Mesenchymal stem cell (in vitro differentiated cells and primary cell): Measurements from ENCODE around the gene SLC25A48.

Experiments
- DNase-seq: peaks from one replicate; pipeline ENCODE4 v3.0.0-alpha.2; 2013
- H2AFZ ChIP-seq: one replicate; pipeline ENCODE4 v1.6.1; 2013; ENCODE audit warnings: low read depth, mild to moderate bottlenecking, control low read depth, inconsistent platforms, low read length, moderate library complexity
- H2AK5ac ChIP-seq: 2 replicates; pipeline ENCODE4 v1.6.1; 2013; ENCODE audit warnings: low read length, moderate library complexity, mild to moderate bottlenecking, inconsistent platforms; ENCODE audit not compliant: severe bottlenecking
- H2BK120ac ChIP-seq: one replicate; pipeline ENCODE4 v1.6.1; 2013; ENCODE audit warnings: low read depth, mild to moderate bottlenecking, inconsistent platforms, low read length, moderate library complexity
- H2BK12ac ChIP-seq, 2 experiments: one replicate each; pipeline ENCODE4 v1.6.1; 2013; ENCODE audit warnings: inconsistent platforms in 2 of 2, low read length in 2 of 2, mild to moderate bottlenecking in 2 of 2, moderate library complexity in 2 of 2, control low read depth in 1 of 2
- H2BK15ac ChIP-seq: one replicate; pipeline ENCODE4 v1.6.1; 2013; ENCODE audit warnings: mild to moderate bottlenecking, low read depth, inconsistent platforms; ENCODE audit not compliant: poor library complexity, severe bottlenecking
- H2BK5ac ChIP-seq: 2 replicates; pipeline ENCODE4 v1.6.1; 2013; ENCODE audit warnings: low read depth, mild to moderate bottlenecking, low read length, control low read depth, inconsistent platforms; ENCODE audit not compliant: poor library complexity, severe bottlenecking
- H3K14ac ChIP-seq, 2 experiments: one replicate each; pipeline ENCODE4 v1.6.1; 2013; ENCODE audit warnings: inconsistent platforms in 2 of 2, low read length in 2 of 2, control low read depth in 1 of 2, mild to moderate bottlenecking in 1 of 2, moderate library complexity in 1 of 2
- H3K18ac ChIP-seq, 2 experiments: one replicate each; pipeline ENCODE4 v1.6.1; 2013; ENCODE audit warnings: inconsistent platforms in 2 of 2, low read length in 2 of 2, control low read depth in 1 of 2, low read depth in 1 of 2, mild to moderate bottlenecking in 1 of 2
- H3K23ac ChIP-seq, 2 experiments: one replicate each; pipeline ENCODE4 v1.6.1; 2013; ENCODE audit warnings: inconsistent platforms in 2 of 2, low read length in 2 of 2, mild to moderate bottlenecking in 2 of 2, moderate library complexity in 2 of 2, control low read depth in 1 of 2
- H3K27ac ChIP-seq: 2 replicates; pipeline ENCODE4 v1.5.1; 2013; ENCODE audit warnings: mild to moderate bottlenecking, moderate library complexity, low read length, control low read depth, inconsistent platforms; ENCODE audit not compliant: poor library complexity, severe bottlenecking
- H3K27me3 ChIP-seq, 2 experiments: 2 replicates each; pipeline versions ENCODE4 v1.6.1 to v1.7.0; 2013; ENCODE audit warnings: low read length in 2 of 2, mild to moderate bottlenecking in 2 of 2, moderate library complexity in 2 of 2, control low read depth in 1 of 2, inconsistent platforms in 1 of 2; ENCODE audit not compliant: control insufficient read depth in 1 of 2, insufficient read depth in 1 of 2
- H3K36me3 ChIP-seq, 2 experiments: 2 replicates each; pipeline versions ENCODE4 v1.6.1 to v1.7.0; 2013; ENCODE audit warnings: low read length in 2 of 2, control low read depth in 1 of 2, inconsistent platforms in 1 of 2, low read depth in 1 of 2, mild to moderate bottlenecking in 1 of 2; ENCODE audit not compliant: insufficient read depth in 2 of 2, control insufficient read depth in 1 of 2
- H3K4ac ChIP-seq, 2 experiments: one replicate each; pipeline ENCODE4 v1.6.1; 2013; ENCODE audit warnings: inconsistent platforms in 2 of 2, low read length in 2 of 2, mild to moderate bottlenecking in 2 of 2, moderate library complexity in 2 of 2, control low read depth in 1 of 2, low read depth in 1 of 2
- H3K4me1 ChIP-seq: 2 replicates; pipeline ENCODE4 v1.6.1; 2013; ENCODE audit warnings: low read depth, low read length, control low read depth; ENCODE audit not compliant: control insufficient read depth, insufficient read depth
- H3K4me2 ChIP-seq: 2 replicates; pipeline ENCODE4 v1.6.1; 2013; ENCODE audit warnings: low read length, mild to moderate bottlenecking, inconsistent platforms; ENCODE audit not compliant: poor library complexity, severe bottlenecking
- H3K4me3 ChIP-seq, 2 experiments: 2 replicates each; pipeline versions ENCODE4 v1.5.1 to v1.7.0; 2013; ENCODE audit warnings: low read length in 2 of 2, mild to moderate bottlenecking in 2 of 2, control low read depth in 1 of 2, low read depth in 1 of 2; ENCODE audit not compliant: insufficient read depth in 1 of 2
- H3K79me1 ChIP-seq: replicated peaks from 2 replicates; pipeline ENCODE4 v1.6.1; 2013; ENCODE audit warnings: mild to moderate bottlenecking, control low read depth, low read length, inconsistent platforms; ENCODE audit not compliant: poor library complexity, severe bottlenecking
- H3K9ac ChIP-seq: 2 replicates; pipeline ENCODE4 v1.7.0; 2013; ENCODE audit warnings: mild to moderate bottlenecking, low read length, moderate library complexity
- H3K9me3 ChIP-seq: 2 replicates; pipeline ENCODE4 v1.7.0; 2013; ENCODE audit warnings: mild to moderate bottlenecking, low read length; ENCODE audit not compliant: control insufficient read depth
- H4K8ac ChIP-seq: one replicate; pipeline ENCODE4 v1.6.1; 2013; ENCODE audit warnings: inconsistent platforms, mild to moderate bottlenecking, low read length, moderate library complexity
- H4K91ac ChIP-seq: one replicate; pipeline ENCODE4 v1.6.1; 2013; ENCODE audit warnings: mild to moderate bottlenecking, low read length, inconsistent platforms
- WGBS: methylation state at CpG from one replicate; pipeline ENCODE4 v1.1.7; 2013; ENCODE audit warnings: mixed read lengths; 5-methylcytosine and 5-hydroxymethylcytosine counted together

SLC25A48 gene

DNA sequence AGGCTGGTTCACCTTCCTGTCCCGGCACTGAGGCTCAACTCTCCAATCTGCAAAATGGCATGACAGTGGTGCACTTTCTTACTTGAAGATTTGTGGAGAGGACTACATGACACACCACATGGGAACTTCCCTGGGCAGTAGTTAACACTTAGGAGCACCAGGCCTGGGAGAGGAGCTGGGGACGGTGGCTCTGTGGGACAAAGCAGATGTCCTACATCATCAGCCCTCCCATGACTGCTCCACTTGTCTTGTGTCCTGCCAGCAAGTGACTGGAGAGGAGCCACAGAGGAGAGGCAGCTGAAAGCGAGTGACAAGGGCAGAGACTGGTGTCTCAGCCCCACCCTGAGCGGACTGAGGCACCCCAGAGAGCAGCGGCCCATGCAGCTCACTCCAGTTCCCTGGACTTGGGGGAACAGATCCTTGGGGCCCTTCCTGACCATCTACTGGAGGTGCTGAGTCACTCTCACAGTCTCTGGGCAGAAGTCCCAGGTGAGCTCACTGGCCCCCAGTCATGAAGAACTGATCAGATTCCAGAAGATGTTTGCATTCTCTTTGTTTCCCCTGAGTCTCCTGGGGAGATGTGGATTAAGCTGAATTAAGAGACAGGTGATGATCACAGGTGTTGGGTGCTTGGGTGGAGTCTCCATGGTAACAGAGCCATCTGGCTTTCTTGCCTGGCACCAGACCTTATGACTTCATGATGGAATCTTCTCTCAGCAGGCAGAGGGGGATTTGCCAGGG lies 13.2 kb upstream of the SLC25A48 start:
- no peaks in the 10 kb centered on the region for H3K4me1 ChIP-seq
- no peaks in the 10 kb centered on the region for H3K36me3 ChIP-seq
- no peak overlapping the region for H4K8ac ChIP-seq
- no peak overlapping the region for H3K18ac ChIP-seq
- H4K91ac ChIP-seq: no peak overlapping the region
- no peak overlapping the region for H2BK5ac ChIP-seq
- peaks cover 12 to 29% of the 10 kb centered on the region in 2 experiments for H3K27me3 ChIP-seq
- 71% methylated on average over 5 of the region's 5 CpGs for WGBS
- no peak overlapping the region for H3K14ac ChIP-seq
- H3K27ac ChIP-seq: no peak overlapping the region
- H3K9me3 ChIP-seq: no peaks in the 10 kb centered on the region
- H3K4ac ChIP-seq: no peak overlapping the region
- H3K4me3 ChIP-seq: no peak overlapping the region
- H3K79me1 ChIP-seq: no peaks in the 10 kb centered on the region
- no peak overlapping the region for H2BK120ac ChIP-seq
- no peak for DNase-seq
- no peak overlapping the region for H2AK5ac ChIP-seq
- H3K9ac ChIP-seq: no peak overlapping the region
- H2BK12ac ChIP-seq: no peak overlapping the region
- H3K23ac ChIP-seq: no peak overlapping the region
- H3K4me2 ChIP-seq: no peak overlapping the region
- no peak overlapping the region for H2BK15ac ChIP-seq
- H2AFZ ChIP-seq: no peak overlapping the region

DNA sequence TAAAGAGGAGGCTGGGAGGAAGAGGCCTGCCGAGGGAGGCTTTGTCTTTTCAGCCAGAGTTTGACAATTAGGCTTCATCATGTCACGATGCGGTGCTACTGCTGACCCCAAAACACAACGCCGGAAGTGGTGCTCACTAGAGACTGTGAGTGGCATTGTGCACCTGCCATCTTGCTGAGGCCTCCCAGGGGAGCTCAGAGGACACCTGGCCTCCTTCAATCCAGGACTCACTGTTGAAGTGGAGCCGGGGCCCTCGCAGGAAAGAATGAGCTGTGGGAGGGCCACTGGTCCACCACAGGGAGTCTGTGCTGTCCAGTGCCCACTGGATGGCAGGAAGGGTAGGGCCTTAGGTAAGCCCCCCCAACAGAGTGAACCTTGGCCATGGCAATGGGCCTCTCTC lies 12.7 kb upstream of the SLC25A48 start:
- no peak overlapping the region for H3K18ac ChIP-seq
- 85% methylated on average over 7 of the region's 7 CpGs for WGBS
- no peak for DNase-seq

DNA sequence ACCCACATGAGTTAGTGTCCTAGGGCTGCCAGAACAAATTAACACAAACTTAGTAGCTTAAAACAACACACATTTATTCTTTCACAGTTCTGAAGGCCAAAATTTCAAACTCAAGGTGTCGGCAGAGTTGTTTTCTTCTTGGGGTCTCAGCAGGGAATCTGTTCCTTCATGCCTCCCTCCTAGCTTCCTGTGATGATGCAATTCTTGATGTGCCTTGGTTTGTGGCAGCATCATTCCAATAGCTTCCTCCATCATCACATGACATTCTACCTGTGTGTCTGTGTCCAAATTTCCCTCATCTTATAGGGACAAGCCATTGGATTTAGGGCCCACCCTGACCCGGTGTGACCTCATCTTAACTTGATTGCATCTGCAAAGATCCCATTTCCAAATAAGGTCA lies 12.2 kb upstream of the SLC25A48 start:
- Histone ChIP-seq H2BK5ac (no peak overlapping the region), H2BK15ac (no peak overlapping the region), H3K27me3 (peaks cover 21 to 38% of the 10 kb centered on the region in 2 experiments), H3K14ac (no peak overlapping the region), H2AK5ac (no peak overlapping the region), H2BK120ac (no peak overlapping the region), H3K4me2 (no peak overlapping the region), H3K9me3 (no peaks in the 10 kb centered on the region), H3K79me1 (no peaks in the 10 kb centered on the region), H3K36me3 (no peaks in the 10 kb centered on the region), H4K91ac (no peak overlapping the region), H3K4me1 (no peaks in the 10 kb centered on the region), H2BK12ac (no peak overlapping the region), H3K18ac (no peak overlapping the region), H3K9ac (no peak overlapping the region), H3K27ac (no peak overlapping the region), H3K4ac (no peak overlapping the region), H3K23ac (no peak overlapping the region), H2AFZ (no peak overlapping the region), H3K4me3 (no peak overlapping the region), H4K8ac (no peak overlapping the region)
- no peak for DNase-seq
- WGBS: 95% methylated on average over 2 of the region's 2 CpGs

More for the DNA sequence above, 12.7 kb upstream of the SLC25A48 start:
- H2BK12ac ChIP-seq: no peak overlapping the region
- no peak overlapping the region for H3K9ac ChIP-seq
- H2AK5ac ChIP-seq: no peak overlapping the region
- H3K79me1 ChIP-seq: no peaks in the 10 kb centered on the region
- H2BK5ac ChIP-seq: no peak overlapping the region
- H3K36me3 ChIP-seq: no peaks in the 10 kb centered on the region
- H3K4me2 ChIP-seq: no peak overlapping the region
- H2BK15ac ChIP-seq: no peak overlapping the region
- H3K27me3 ChIP-seq: peaks cover 17 to 35% of the 10 kb centered on the region in 2 experiments
- no peaks in the 10 kb centered on the region for H3K4me1 ChIP-seq
- no peak overlapping the region for H2AFZ ChIP-seq
- H3K4me3 ChIP-seq: no peak overlapping the region
- no peaks in the 10 kb centered on the region for H3K9me3 ChIP-seq
- no peak overlapping the region for H3K14ac ChIP-seq
- no peak overlapping the region for H3K27ac ChIP-seq
- no peak overlapping the region for H2BK120ac ChIP-seq
- no peak overlapping the region for H3K23ac ChIP-seq
- H3K4ac ChIP-seq: no peak overlapping the region
- no peak overlapping the region for H4K8ac ChIP-seq
- no peak overlapping the region for H4K91ac ChIP-seq

DNA sequence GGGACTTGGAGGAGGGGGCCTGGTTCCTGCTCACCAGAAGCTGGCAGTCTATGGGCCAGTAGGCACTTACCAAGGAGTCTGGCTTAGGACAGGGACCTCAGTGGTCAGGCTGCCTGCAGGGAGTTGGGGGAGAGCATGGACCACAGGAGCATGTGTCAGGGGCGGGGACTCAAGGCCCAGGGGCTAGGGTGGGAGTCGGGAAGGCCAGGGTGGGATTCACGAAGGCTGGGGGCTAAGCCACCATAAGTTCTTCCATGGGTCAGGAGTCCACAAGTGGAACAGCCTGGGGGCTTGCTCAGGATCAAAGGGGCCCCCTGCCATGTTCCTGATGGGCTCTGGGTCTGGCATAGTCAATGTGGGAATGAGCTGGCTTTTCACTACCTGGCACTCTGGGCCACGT lies 11.5 kb upstream of the SLC25A48 start:
- Histone ChIP-seq H3K4me3 (no peak overlapping the region), H3K14ac (no peak overlapping the region), H3K23ac (no peak overlapping the region), H3K4me1 (no peaks in the 10 kb centered on the region), H3K4me2 (no peak overlapping the region), H3K4ac (no peak overlapping the region), H4K8ac (no peak overlapping the region), H3K36me3 (no peaks in the 10 kb centered on the region), H2BK5ac (no peak overlapping the region), H3K79me1 (no peaks in the 10 kb centered on the region), H3K9me3 (no peaks in the 10 kb centered on the region), H2BK15ac (no peak overlapping the region), H3K9ac (no peak overlapping the region), H3K27me3 (peaks cover 21 to 37% of the 10 kb centered on the region in 2 experiments), H2AFZ (no peak overlapping the region), H2AK5ac (no peak overlapping the region), H3K27ac (no peak overlapping the region), H4K91ac (no peak overlapping the region), H3K18ac (no peak overlapping the region), H2BK12ac (no peak overlapping the region), H2BK120ac (no peak overlapping the region)
- no peak for DNase-seq
- 67% methylated on average over 4 of the region's 4 CpGs for WGBS
